Sciatic nerve (tissue), 2 donors: ENCODE measurements around the gene RAB28. TPM values are rescaled to one million over a fixed set of nuclear protein-coding genes. Genes with fewer than 3 reads are reported as not detected.

Experiments
- ATAC-seq: fragments of 200-7000 bp; cut with Tn5 transposase; one replicate; pipeline ENCODE4 v1.9.1; 2020; ENCODE audit warnings: mild to moderate bottlenecking, moderate library complexity
- DNase-seq: peaks from one replicate; pipeline ENCODE4 v3.0.0-alpha.2; 2020; ENCODE audit warnings: low spot score
- intact Hi-C: fragments of 100-400 bp; cut with DNase I; formaldehyde crosslinking; loops from one replicate; pipeline ENCODE4 v1.14.2; 2022
- total RNA-seq: library from RNA; stranded (reverse); fragmentation: NEBNext Ultra II Directional; extraction: Animal tissue kit (Norgen Biotek cat#: 25700); gene quantifications from one replicate; pipeline ENCODE4 v1.2.1, GENCODE V29; 2021
- donor health status: DM: no; HTN: no; CAD: no.
- donor health status: DM: no; HTN: no; CAD: no.

The RAB28 gene
- total RNA-seq, 1 donor from 2014 or later, result 25.0 TPM

DNA sequence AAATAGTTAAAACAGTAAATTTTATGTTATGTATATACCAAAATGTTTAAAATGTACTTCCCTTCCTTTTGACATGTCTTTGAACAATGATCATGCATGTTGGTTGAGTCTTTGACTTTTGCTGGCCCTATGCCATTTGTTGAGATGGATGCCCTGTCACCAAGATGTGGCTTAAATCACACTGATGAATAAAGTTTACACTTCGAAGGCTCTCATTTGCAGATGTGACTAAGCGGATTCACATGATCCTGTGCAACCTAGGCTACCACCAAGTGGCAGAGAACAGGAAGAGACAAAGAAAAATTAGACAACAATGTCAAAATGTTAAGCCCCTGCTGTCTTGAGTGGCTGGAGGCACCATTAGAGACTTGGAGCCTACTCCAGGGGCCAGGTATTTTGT, 139.9 kb downstream of the RAB28 start:
- ATAC-seq (no peak), DNase-seq (no peak)
- intact Hi-C loops, result no loop called here

DNA sequence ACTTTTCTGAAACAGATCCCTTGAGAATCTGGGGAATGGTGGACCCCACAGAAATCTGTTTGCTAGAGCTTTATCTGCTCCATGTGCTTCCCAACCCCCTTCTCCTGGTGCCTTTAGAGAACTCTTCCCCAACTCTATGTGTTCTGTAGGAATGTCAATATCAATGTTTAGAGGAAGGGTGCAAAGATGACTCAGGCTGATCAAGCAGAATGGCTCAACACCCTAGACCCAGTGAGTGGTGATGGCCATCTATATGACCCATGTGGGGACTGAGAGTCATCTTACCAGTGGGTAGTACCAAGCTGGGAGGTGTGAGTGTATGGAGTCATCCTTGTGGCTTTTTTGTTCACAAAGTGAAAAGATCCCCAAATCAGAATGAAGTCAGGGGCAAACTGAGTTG, 143.5 kb downstream of the RAB28 start:
- ATAC-seq, result no peak
- intact Hi-C loops, result no loop called here
- DNase-seq, result no peak

DNA sequence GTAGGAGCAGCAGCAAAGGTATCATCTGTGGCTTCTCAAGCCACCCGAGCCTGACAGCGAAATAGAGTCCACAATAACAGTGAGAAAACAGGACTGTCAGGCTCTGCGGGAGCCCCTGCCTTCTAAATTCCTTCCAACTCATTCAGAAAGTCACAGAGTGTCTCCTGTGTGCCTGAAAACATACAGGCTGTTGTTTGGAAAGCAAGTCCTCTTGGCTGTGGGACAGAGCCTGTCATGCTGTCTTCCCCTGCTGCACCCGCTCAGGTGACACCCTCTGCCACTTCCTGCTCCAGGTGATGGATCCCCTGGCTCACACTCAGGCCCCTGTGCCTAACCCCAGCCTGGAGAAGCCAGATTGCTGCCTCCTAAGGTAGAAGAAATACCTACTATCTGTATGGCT, 152.3 kb downstream of the RAB28 start:
- DNase-seq (no peak), ATAC-seq (no peak)
- intact Hi-C loops, result no loop called here

DNA sequence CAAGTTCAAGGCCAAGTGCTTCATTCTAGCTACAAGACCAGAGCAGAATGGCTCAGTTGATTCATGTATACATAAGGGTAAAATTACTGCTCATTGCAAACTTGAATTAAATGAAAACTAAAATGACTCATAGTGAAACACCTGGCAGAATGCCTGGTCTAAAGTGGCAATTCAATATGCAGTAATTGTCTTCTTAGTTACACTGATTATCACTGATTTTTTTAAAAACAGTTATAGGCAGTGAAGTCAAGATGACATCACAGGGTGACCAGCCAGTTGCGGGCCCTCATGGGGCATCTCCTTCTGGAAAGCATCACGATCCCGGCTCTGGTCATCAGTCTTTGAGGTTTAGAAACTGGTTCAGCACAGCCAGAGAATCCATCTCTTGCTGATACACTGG, 154.2 kb downstream of the RAB28 start:
- no peak for DNase-seq

DNA sequence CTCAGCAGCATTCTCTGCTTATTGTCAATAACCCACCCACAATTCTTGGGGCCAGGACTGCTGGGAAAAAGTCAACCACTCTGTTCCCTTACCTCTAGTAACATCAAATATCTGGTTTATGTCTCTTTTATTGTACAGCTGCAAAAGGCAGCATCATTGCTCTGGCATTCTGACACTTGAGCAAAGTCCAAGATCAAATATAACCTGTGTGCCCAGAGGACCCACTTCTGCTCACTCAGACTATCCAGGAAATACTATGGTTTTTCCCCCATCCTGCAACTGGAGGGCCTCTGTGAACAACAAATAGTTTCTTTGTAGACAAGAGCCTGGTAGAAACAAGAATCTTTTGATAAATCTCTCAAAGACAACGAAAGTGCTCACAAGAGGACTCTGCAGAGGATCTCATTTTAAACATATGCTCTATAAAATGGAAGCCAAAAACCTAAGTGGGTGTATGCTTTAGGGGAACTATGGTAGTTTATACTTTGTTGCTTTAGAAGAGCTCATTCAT, 154.7 kb downstream of the RAB28 start:
- ATAC-seq, result no peak
- DNase-seq, result no peak
- intact Hi-C loops, result no loop called here

More for the DNA sequence above, 154.2 kb downstream of the RAB28 start:
- no peak for ATAC-seq
- intact Hi-C loops, result no loop called here

DNA sequence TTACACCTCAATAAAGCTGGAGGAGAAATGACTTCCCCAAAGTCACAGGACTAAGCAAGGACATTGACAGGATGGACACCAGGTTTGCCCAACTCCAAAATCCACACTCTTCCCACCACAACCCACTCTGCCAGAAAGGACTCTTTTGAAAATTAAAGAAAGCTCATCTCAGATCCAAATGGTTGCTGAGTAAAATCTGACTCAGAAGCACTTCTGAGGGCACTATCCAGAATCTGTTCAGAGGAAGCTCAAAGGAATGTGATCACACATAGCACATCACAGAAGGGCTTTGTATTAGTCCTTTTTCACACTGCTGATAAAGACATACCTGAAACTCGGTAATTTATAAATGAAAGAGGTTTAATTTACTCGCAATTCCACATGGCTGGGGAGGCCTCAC, 155.5 kb downstream of the RAB28 start:
- ATAC-seq (no peak), DNase-seq (no peak)
- intact Hi-C loops, result no loop called here

DNA sequence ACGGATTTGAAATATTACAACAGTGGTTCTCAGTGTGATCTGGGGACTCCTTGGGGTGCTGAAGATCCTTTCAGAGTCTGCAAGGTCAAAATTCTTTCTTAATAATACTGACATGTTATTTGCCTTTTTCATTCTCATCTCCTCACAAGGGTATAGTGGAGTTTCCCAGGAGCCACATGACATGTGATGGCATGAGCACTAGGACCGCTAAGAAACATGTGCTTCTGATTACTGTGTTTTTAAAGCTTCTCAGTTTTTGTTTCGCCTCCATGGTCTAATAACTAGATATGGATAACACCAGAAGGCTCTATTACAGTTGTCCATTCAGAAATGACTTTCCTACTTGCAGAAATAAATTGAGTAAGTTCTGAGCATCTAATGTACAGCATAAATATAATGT, 156.1 kb downstream of the RAB28 start:
- DNase-seq (no peak), ATAC-seq (no peak)
- intact Hi-C loops, result no loop called here

DNA sequence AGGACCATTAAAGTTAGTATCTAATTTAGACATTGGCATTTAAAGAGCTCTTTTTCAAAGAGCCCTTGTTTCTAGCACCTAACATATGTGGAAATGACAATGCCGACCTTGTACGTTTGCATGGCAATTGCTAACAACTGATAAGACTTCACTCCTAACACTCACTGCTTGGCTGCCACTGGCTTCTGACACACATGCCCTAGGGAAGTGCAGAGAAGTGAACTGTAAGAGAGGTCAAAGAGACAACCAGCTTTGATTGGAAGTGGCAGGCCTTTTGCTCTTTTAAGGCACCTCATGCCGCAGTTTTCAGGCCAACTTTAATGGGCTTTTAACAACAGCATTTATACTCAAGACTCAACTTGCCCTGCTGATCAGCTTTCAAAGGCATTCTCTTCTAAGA, 158.4 kb downstream of the RAB28 start:
- no peak for DNase-seq
- intact Hi-C loops, result no loop called here
- ATAC-seq, result no peak

DNA sequence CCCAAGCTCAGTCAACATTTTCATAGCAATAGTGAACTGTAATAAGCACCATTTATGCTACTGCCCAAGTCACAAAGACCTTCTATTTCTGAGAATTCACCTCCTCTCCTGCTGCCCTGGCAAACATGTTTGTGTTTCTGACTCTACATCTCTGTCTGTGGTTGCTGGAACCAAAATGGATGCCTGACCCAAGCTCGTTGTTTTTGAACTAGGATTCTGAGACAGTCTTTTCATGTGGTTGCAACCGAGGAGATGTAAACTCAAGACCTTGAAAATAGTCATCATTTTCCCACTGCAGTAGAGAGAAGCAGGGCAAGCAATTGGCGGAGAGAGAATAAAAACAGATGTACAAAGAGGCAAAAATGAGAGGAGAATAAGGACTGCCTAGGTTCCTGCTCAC, 160.2 kb downstream of the RAB28 start:
- intact Hi-C loops, result loop anchor here (5.0 kb wide), 1 partner anchor 1872 kb away; no protein-coding TSS in a partner anchor

DNA sequence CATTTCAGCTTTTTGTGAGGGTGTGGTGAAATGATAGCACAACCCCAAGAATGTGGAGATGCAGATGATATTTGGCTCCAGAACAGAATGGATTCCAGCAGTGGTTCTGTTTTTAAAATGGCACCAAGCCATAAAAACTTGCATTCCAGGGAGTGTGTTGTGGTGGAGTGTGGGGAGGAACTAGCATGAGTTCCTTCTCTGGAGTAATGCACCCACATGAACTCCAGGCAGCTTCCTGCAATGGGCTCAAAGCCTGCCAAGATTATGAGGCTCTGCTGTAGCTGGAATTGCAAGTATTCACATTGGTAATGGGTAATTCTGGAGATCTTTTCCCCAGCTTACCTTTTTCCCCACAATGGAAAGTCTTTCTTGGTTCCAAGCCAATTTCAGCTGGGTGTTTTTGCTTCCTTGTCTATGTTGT, 161.4 kb downstream of the RAB28 start:
- DNase-seq, result no peak

More for the DNA sequence above, 160.2 kb downstream of the RAB28 start:
- ATAC-seq, result no peak
- no peak for DNase-seq

More for the DNA sequence above, 161.4 kb downstream of the RAB28 start:
- no peak for ATAC-seq
- intact Hi-C loops, result loop anchor here (5.0 kb wide), 1 partner anchor 1870 kb away; no protein-coding TSS in a partner anchor

Other genes with a start within 250 kb of the RAB28 start
- gene NKX3-2, start 60.2 kb upstream of the RAB28 start, total RNA-seq, result not detected
- gene BOD1L1, start 143.4 kb upstream of the RAB28 start, total RNA-seq, result 55.2 TPM